AG04449 (cell line): ENCODE results near the gene AGAP1.

Experiments used
- CTCF ChIA-PET: fragments of 350-600 bp; formaldehyde crosslinking; extraction: SDS; loops from one replicate; lab custom pipeline; 2021; ENCODE audit warnings: antibody characterized with exemption; lab: Yijun Ruan, JAX
- POLR2A ChIA-PET: fragments of 400-600, 350-600 bp; formaldehyde crosslinking; extraction: SDS; loops from one replicate; lab custom pipeline; 2020; ENCODE audit warnings: antibody characterized with exemption, inconsistent platforms; lab: Yijun Ruan, JAX
- DNase-seq: peaks from one replicate; pipeline ENCODE4 v3.0.0-alpha.2; 2010; ENCODE audit warnings: low read depth, low spot score
- H3K4me3 ChIP-seq: 2 replicates; pipeline ENCODE4 v1.5.1; 2011; ENCODE audit warnings: low read depth, mild to moderate bottlenecking, control low read depth, low read length
- TF ChIP-seq, protein P1 (sequence below): IDR thresholded peaks from one replicate; pipeline ENCODE4 v1.5.1; 2011; ENCODE audit warnings: mild to moderate bottlenecking, moderate library complexity, low read length, control low read depth, inconsistent platforms; ENCODE audit not compliant: insufficient read depth; ENCODE audit errors: missing control alignments

AGAP1 gene

DNA sequence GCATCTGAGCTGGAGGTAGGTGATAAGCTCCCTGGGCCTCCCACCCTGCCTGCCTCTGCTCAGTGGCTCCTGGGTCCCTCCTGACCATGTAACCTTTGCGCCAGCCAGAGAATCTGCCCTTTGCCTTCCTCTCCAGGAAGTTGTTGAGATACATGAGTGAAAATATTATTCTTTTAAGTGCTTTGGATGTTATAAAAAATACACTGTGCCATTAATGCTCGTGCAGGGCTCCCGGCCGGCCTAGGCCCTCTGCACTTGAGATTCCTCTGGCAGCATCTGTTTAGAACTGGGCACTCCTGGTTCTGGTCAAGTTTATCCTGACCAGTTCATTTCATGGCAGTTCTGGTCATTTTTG lies 18.8 kb downstream of the AGAP1 start:
- POLR2A ChIA-PET = no interaction called here
- DNase-seq = no peak
- CTCF ChIA-PET = no interaction called here
- no peak overlapping the region for H3K4me3 ChIP-seq
- TF ChIP-seq, protein P1, sequence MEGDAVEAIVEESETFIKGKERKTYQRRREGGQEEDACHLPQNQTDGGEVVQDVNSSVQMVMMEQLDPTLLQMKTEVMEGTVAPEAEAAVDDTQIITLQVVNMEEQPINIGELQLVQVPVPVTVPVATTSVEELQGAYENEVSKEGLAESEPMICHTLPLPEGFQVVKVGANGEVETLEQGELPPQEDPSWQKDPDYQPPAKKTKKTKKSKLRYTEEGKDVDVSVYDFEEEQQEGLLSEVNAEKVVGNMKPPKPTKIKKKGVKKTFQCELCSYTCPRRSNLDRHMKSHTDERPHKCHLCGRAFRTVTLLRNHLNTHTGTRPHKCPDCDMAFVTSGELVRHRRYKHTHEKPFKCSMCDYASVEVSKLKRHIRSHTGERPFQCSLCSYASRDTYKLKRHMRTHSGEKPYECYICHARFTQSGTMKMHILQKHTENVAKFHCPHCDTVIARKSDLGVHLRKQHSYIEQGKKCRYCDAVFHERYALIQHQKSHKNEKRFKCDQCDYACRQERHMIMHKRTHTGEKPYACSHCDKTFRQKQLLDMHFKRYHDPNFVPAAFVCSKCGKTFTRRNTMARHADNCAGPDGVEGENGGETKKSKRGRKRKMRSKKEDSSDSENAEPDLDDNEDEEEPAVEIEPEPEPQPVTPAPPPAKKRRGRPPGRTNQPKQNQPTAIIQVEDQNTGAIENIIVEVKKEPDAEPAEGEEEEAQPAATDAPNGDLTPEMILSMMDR = no peak

DNA sequence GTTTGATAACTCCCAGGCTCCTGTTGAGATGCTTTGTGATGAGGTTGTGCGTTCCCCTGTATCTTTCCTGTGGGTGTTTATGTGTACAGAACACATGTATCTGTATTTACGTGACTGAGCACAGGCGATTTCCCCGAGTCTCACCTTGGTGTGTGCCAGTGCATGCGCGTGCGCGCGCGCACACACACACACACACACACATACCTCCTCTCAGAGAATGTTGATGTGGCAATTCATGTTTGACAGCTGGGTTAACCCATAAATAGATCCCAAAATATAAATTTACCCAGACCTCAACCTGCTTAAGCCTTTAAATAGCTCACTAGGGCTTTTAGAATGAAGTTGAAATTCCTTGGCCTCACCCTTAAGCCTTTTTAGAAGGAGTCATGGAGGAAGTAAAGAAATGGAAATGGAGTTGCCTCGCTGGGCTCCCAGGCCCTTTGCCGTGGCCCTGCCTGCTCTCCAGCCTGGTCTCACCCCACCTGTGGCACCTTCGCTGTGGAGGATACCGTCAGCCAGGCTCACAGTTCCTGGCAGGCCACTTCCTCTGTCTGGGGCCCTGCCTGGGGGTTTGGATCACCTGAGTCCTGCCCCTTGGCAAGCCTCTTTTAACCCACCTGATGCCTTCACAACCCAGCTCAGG lies 20.3 kb downstream of the AGAP1 start:
- no peak overlapping the region for H3K4me3 ChIP-seq
- DNase-seq = no peak
- TF ChIP-seq, protein P1 = no peak
- CTCF ChIA-PET = interaction anchor here (1.2 kb wide), 1 partner anchor 232 kb away, joined by 3 read pairs; no protein-coding TSS in a partner anchor
- POLR2A ChIA-PET = no interaction called here

DNA sequence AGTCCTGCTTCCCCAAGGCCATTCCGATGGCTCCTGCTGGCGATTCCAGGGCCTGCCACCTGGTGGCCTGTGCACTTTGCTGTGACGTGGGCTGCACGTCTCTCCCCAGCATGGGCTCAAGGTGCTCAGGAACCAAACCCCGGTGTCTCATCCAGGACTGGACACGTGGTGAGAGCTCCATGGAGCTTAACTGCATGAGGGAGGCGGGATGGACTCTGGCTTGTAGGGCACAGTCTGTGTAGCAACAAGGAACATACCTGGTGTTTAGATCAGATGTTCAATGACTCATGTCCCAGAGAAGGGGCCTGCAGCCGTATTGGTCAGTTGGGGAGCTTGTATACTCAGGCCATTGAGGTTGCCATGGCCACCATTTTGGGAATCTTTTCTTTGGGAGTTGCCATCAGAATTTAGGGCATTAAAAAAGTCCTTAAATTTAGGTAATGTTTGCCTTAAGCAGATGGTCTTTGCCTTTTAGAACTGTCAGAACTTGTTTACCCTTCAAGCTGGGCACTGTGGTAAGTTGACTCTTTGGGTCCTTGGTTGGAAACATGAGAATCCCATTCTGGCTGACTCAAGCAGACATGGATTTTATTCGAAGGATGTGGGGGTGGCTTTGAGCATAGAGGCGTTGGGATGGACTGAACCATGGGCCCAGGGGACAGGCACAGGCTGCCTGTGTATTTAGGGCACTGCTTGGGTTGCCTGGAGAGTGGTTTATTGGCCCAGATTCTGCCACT lies 21.0 kb downstream of the AGAP1 start:
- CTCF ChIA-PET = interaction anchor here (1.2 kb wide), 1 partner anchor 231 kb away, joined by 3 read pairs; no protein-coding TSS in a partner anchor
- DNase-seq = no peak
- POLR2A ChIA-PET = no interaction called here
- TF ChIP-seq, protein P1 = no peak
- H3K4me3 ChIP-seq = no peak overlapping the region

DNA sequence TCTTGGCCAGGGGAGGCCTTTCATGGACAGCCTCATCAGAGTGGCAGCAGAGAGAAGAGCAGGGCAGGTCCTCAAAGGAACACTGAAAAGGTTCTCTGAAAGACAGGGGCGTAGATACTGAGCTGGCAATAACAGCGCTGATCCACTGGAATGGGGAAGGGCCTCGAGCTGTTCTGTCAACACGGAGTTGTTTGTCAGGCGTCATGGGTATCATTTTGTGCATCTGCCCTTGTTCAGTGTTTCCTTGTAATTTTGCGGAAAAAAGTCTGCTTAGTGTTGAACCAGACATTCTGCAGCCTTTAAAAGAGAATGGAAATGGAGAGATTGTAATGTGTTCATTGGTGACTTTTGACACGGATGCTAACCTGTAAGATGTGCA lies 21.5 kb downstream of the AGAP1 start:
- ChIA-PET POLR2A (no interaction called here), CTCF (interaction anchor here (1.2 kb wide), 1 partner anchor 231 kb away, joined by 3 read pairs; no protein-coding TSS in a partner anchor)
- no peak overlapping the region for H3K4me3 ChIP-seq
- DNase-seq = no peak
- TF ChIP-seq, protein P1 = no peak

DNA sequence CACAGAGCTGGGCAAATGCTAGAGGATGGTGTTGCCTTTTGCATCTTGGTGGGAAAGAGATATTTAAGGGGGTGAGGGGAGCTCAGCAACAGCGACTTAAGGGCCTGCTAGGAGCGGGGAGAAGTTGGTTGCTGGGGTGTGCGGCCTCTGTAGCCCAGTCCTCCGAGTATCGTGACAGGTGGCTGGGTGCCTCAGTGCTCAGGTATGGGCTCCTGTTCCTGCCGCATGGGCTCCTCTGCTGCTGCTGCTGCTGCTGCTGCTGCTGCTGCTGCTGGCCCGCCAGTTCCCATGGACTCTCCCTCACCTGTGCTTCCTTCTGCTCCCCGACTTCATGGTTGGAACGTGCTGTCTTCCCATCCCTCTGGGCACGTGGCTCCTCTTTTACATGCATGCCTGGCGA lies 22.0 kb downstream of the AGAP1 start:
- H3K4me3 ChIP-seq = no peak overlapping the region
- DNase-seq = no peak
- ChIA-PET POLR2A (no interaction called here), CTCF (no interaction called here)
- TF ChIP-seq, protein P1 = no peak

GRCh38 chr2:235516257-235516656 lies 22.4 kb downstream of the AGAP1 start:
- DNase-seq = no peak
- ChIA-PET POLR2A (no interaction called here), CTCF (no interaction called here)
- no peak overlapping the region for H3K4me3 ChIP-seq
- TF ChIP-seq, protein P1 = no peak
